Measurements from ENCODE around the gene HSPA8. TPM values are rescaled to one million over a fixed set of nuclear protein-coding genes. Genes with fewer than 3 reads are reported as not detected.
A peak's percentile ranks its signal among the peaks of the same experiment; 100 is the strongest.

HSPA8 gene
- total and polyA plus RNA-seq, 2 donors (not counting 1 experiment from before 2014, with no cell fraction given): 480 to 738 TPM

GRCh38 chr11:123104697-123105096 lies 42.8 kb upstream of the HSPA8 start:
- H2AFZ ChIP-seq (ENCODE audit: insufficient read depth, low read depth, low read length, poor library complexity, severe bottlenecking): no peak overlapping the region
- peaks cover 0 to 3% (median 0%) of the 10 kb centered on the region in 4 experiments for H3K27me3 ChIP-seq (replicated peaks in 1 of 4; ENCODE audit: control extremely low read depth in 1 of 4, control insufficient read depth in 3 of 4, insufficient read depth in 4 of 4, low read length in 3 of 4)
- WGBS (ENCODE audit: insufficient coverage): 97% methylated on average over 3 of the region's 3 CpGs
- Mint-ChIP-seq H3K27me3 (peaks cover 23% of the 10 kb centered on the region), H3K4me3 (no peak overlapping the region), H3K27ac (no peak overlapping the region), H3K9me3 (ENCODE audit: insufficient read depth) (no peaks in the 10 kb centered on the region), H3K4me1 (peaks cover 3% of the 10 kb centered on the region)
- H4K20me1 ChIP-seq (ENCODE audit: control insufficient read depth, insufficient read depth, low read length, poor library complexity, severe bottlenecking): no peaks in the 10 kb centered on the region
- intact Hi-C loops (cut with micrococcal nuclease): loop anchor here (5.0 kb wide), 1 partner anchor 42 kb away; the partner anchor contains the start of gene HSPA8
- DNase-seq (no peak), ATAC-seq (ENCODE audit: low read depth) (no peak)
- H3K9ac ChIP-seq (ENCODE audit: low read length): no peak overlapping the region
- no peak overlapping the region for H3K4me2 ChIP-seq (replicated peaks; ENCODE audit: low read depth, low read length, poor library complexity, severe bottlenecking)
- H3K36me3 ChIP-seq (replicated peaks in 1 of 2; ENCODE audit: control extremely low read depth in 1 of 2, control insufficient read depth in 1 of 2, extremely low read depth in 1 of 2, insufficient read depth in 2 of 2, low read length in 1 of 2): no peaks in the 10 kb centered on the region
- H3K79me2 ChIP-seq (ENCODE audit: control insufficient read depth, insufficient read depth, low read length): no peaks in the 10 kb centered on the region
- H3K9me3 ChIP-seq (ENCODE audit: control extremely low read depth in 1 of 3, control insufficient read depth in 2 of 3, insufficient read depth in 1 of 3, low read length in 2 of 3): no peaks in the 10 kb centered on the region
- H3K27ac ChIP-seq (ENCODE audit: low read length in 2 of 2): no peak overlapping the region
- no peak overlapping the region for H3K4me3 ChIP-seq (ENCODE audit: control extremely low read depth in 1 of 5, extremely low read depth in 1 of 5, insufficient read depth in 1 of 5, low read depth in 2 of 5, low read length in 4 of 5)
- no peak for TF ChIP-seq EZH2 (IDR thresholded peaks at IDR 0.05; ENCODE audit: borderline replicate concordance, insufficient read depth, low read depth, low read length, poor library complexity, severe bottlenecking)
- TF ChIP-seq CTCF (IDR thresholded peaks at IDR 0.05): no peak
- ChIA-PET POLR2A (no interaction called here), CTCF (interaction anchor here (2.1 to 4.1 kb wide), 3 partner anchors 35 to 142 kb away, joined by 9 to 21 read pairs (median 19); no protein-coding TSS in a partner anchor)
- no peaks in the 10 kb centered on the region for H3K4me1 ChIP-seq (ENCODE audit: control insufficient read depth in 2 of 2, insufficient read depth in 2 of 2, low read length in 2 of 2)

- DNase-seq: peak; percentile 40
- ChIA-PET CTCF (interaction anchor here (0.7 to 4.1 kb wide), 21 partner anchors 8 to 1551 kb away, joined by 3 to 21 read pairs (median 5); partner anchors contain the start of gene HSPA8), POLR2A (no interaction called here)
- Histone ChIP-seq H3K4me3 (ENCODE audit: control extremely low read depth in 1 of 5, extremely low read depth in 1 of 5, insufficient read depth in 1 of 5, low read depth in 2 of 5, low read length in 4 of 5) (no peak overlapping the region), H2AFZ (ENCODE audit: insufficient read depth, low read depth, low read length, poor library complexity, severe bottlenecking) (no peak overlapping the region), H3K27me3 (replicated peaks in 1 of 4; ENCODE audit: control extremely low read depth in 1 of 4, control insufficient read depth in 3 of 4, insufficient read depth in 4 of 4, low read length in 3 of 4) (peaks cover 0 to 2% (median 0%) of the 10 kb centered on the region in 4 experiments), H3K36me3 (replicated peaks in 1 of 2; ENCODE audit: control extremely low read depth in 1 of 2, control insufficient read depth in 1 of 2, extremely low read depth in 1 of 2, insufficient read depth in 2 of 2, low read length in 1 of 2) (no peaks in the 10 kb centered on the region), H3K4me2 (replicated peaks; ENCODE audit: low read depth, low read length, poor library complexity, severe bottlenecking) (no peak overlapping the region), H3K27ac (ENCODE audit: low read length in 2 of 2) (no peak overlapping the region), H3K79me2 (ENCODE audit: control insufficient read depth, insufficient read depth, low read length) (no peaks in the 10 kb centered on the region), H3K9ac (ENCODE audit: low read length) (no peak overlapping the region), H3K4me1 (ENCODE audit: control insufficient read depth in 2 of 2, insufficient read depth in 2 of 2, low read length in 2 of 2) (no peaks in the 10 kb centered on the region), H4K20me1 (ENCODE audit: control insufficient read depth, insufficient read depth, low read length, poor library complexity, severe bottlenecking) (no peaks in the 10 kb centered on the region), H3K9me3 (ENCODE audit: control extremely low read depth in 1 of 3, control insufficient read depth in 2 of 3, insufficient read depth in 1 of 3, low read length in 2 of 3) (no peaks in the 10 kb centered on the region)
- TF ChIP-seq EZH2 (IDR thresholded peaks at IDR 0.05; ENCODE audit: borderline replicate concordance, insufficient read depth, low read depth, low read length, poor library complexity, severe bottlenecking): no peak
- TF ChIP-seq CTCF (IDR thresholded peaks at IDR 0.05): peak; percentile 61
- Mint-ChIP-seq H3K27me3 (peaks cover 24% of the 10 kb centered on the region), H3K9me3 (ENCODE audit: insufficient read depth) (no peaks in the 10 kb centered on the region), H3K4me1 (peaks cover 3% of the 10 kb centered on the region), H3K27ac (no peak overlapping the region), H3K4me3 (no peak overlapping the region)
- 66% methylated on average over 4 of the region's 8 CpGs for WGBS (ENCODE audit: insufficient coverage)
- no peak for ATAC-seq (ENCODE audit: low read depth)
- intact Hi-C loops (cut with micrococcal nuclease): loop anchor here (1.0 to 5.0 kb wide), 2 partner anchors 41 to 144 kb away; partner anchors contain the start of gene HSPA8
These were observed 41.5 kb upstream of the HSPA8 start for GRCh38 chr11:123103326-123103980.
